Stimulated activated CD8-positive, alpha-beta memory T cell treated with anti-CD3 and anti-CD28 coated beads, Interleukin-12 subunit alpha, Interleukin-12 subunit beta, amount 100 ng/mL, for 24 hours (primary cell): ENCODE results near the gene SHD.
A peak's percentile ranks its signal among the peaks of the same experiment; 100 is the strongest.
"Not testable (repeated sequence)": the region's sequence is repeated elsewhere in the genome, so short reads cannot be mapped to it uniquely, and the experiment has no call there.

Experiments
- DNase-seq: peaks from one replicate; pipeline ENCODE4 v3.0.0-alpha.2; 2020; ENCODE audit errors: extremely low read depth

Gene SHD

DNA sequence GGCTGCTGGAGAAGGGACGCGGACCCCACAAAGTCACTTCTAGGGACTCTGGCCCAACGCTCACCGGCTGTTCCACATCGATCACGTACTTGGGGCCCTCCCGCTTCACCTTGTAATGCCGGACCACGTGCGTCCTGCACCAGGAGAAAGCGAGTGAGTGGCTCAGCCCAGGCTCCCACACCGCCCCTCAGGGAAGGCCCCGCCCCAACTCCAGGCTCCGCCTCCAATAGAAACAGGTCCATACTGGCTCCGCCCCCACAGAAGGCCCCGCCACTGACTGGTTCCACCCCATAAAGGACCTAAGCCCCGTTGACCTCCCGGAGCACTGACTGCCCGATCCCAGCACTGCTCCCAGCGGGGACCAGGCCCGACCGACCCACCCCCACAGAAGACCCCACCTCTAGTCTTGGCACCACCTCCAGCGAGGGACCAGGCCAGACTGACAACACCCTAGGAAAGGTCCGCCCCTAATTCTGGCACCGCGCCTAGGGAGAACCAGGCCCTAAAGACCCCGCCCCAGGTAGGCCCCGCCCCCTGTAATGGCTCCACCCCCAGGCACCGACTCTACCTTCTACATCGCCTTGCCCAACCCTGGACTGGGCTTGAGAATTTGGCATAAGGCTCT, 48.3 kb downstream of the SHD start:
- peak; percentile 55 for DNase-seq

DNA sequence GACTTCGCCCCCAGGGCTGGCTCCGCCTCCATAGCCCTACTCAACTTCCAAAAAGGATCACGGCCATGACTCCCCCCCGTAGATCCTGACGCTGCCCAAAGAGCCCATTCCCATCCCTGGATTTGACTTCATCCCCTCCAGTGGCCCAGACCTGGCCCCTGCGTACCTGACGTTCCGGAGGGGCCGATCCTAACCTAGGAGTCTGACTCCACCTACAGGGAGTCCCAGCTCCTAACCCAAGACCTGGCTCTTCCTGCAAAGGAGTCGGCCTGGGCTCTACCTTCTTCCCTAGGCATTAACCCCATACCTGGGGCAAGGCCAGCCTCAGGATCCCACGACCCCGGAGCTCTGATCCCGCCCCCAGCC, 48.8 kb downstream of the SHD start:
- no peak for DNase-seq

DNA sequence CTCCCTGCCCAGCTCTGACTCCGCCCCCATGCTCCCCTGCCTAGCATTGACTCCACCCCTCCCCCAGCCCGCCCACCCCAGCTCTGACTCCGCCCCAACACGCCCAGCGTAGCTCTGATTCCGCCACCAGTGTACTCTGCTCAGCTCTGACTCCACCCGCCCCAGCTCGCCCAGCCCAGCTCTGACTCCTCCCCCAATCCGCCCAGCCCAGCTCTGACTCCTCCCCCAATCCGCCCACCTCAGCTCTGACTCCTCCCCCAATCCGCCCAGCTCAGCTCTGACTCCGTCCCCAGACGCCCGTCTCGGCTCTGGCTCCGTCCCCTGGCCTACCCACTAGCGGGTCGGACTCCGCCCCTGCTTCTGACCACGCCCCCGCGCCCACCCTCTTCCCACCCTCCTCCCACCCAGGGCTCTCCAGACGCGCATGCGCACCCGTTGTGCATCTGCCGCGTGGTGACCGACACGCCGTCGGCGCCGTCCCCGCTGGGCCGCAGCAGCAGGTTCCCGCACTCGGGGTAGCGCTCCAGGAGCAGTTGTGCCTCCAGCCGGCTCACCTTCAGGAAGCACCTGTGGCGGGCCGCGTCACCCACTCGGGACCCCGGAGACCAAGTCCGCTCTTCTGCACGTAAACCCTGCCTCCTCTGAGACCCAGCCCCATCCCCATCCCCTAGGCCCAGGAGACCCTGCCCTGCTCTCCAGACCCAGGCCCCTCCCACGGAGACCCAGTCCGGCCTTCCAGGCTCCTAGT, 49.4 kb downstream of the SHD start:
- DNase-seq = peak; percentile 94

DNA sequence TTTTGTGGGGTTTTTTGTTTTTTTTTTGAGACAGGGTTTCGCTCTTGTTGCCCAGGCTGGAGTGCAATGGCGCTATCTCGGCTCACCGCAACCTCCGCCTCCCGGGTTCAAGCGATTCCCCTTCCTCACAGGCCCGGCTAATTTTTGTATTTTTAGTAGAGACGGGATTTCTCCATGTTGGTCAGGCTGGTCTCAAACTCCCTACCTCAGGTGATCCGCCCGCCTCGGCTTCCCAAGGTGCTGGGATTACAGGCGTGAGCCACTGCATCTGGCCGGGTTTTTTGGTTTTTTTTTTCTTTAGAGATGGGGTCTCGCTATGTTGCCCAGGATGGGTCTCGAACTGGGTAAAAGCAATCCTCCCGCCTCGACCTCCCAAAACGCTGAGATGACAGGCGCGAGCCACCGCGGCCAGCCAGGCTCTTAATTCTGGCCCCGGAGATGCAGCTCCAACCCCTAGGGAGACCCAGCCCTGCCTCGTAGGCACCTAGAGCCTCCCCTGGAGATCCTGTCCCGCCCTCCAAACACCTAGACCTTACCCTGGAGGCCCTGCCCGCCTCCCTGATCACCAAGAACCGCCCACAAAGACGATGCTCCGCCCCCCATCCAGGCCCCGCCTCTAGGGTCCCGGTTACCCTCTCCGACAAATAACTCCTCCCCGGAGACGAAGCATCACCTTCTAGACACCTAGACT, 50.1 kb downstream of the SHD start:
- DNase-seq = not testable (repeated sequence)

DNA sequence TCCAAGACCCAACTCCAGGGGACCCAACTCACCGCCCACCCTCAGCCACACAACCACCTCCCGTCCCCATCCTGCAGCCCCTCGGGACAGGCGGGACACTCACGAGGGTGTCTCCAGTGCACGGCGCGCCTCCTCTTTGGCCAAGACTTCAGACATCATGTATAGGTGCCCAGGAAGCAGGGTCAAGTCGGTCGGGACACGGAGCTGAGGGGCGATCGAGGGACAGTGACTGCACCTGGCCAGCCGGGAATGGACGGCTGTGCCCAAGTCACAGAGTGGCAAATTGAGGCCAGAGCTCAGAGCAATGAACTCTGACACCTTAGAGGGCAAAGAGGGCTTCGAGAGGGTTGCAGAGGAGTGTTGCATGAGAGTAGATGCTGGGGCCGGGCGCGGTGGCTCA, 50.8 kb downstream of the SHD start:
- DNase-seq = no peak

DNA sequence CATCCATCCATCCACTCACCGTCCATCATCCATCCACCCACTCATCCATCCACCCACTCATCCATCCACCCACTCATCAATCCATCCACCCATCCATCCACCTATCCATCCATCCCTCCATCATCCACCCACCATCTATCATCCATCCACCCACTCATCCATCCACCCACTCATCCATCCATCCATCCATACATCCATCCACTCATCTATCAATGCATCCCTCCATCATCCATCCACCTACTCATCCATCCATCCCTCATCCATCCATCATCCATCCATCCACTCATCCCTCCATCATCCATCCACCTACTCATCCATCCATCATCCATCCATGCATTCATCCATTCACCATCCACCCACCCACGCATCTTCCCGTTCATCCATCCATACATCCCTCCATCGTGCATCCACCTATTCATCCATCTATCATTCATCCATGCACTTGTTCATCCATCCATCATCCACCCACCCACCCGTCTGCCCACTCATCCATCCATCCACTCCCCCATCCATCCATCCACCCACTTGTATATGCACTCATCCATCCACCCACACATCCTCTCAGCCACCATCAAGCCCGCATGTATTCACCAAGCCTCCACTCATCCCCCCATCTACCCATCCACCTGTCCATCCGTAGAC, 56.0 kb downstream of the SHD start:
- no peak for DNase-seq

DNA sequence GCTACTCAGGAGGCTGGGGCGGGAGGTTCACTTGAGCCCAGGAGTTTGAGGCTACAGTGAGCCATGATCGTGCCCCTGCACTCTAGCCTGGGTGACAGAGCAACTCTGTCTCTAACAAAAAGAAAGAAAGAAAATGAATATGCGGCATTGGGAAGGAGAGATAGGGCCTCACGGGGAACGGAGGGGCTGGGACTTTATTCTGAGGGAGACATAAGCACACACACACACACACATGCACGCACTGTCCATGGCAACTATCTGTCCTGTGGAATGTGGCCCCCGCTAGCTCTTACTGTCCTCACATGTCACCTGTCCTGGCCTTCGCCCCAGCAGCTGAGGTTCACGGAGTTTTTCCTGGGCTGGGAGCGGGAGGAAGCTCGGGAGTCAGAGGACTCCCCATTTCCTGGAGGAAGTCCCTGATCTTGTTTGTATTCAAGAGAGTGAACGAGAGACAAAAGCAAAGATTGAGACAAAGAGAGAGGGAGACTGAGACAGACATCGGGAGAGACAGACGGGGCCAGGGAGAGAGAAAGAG, 58.9 kb downstream of the SHD start:
- no peak for DNase-seq

DNA sequence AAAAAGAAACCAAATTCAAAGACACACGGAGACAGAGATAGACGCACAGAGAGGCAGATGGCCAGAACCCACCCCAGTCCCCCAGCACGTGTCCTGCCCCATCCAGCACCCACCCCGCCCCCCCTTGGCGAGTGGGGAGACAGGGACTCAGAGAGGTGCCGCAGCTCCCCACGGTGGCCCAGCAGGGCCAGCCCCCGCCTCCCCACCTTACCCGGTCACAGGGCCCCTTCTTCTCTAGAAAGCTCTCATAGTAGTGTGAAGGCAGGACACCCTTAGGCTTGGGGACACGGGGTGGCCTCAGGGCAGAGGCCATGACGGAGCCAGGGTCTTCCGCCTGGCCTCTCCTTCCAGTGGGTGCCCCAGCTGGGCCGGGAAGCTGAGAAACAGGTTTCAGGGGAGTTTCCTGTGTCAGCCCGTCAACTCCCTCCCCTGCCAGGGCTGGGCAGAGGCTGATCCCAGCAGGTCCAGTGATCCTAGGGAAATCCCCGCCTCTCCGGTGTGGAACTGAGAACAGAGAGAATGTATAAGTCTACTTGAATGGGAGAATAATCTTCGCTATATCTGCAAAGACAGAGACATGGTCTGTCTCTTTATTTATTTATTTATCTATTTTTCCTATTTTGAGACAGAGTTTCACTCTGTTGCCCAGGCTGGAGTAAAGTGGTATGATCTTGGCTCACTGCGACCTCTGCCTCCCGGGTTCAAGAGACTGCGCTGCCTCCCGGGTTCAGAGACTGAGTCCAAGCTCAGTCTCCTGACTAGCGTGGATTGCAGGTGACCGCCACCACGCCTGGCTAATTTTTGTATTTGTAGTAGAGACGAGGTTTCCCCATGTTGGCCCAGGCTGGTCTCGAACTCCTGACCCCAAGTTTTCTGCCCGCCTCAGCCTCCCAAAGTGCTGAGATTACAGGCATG, 59.6 kb downstream of the SHD start, which contains the start of gene STAP2:
STAP2 (minus strand) TSS at position 387 of the 915 bp plus-strand sequence; CDS start at position 313, 74 bp downstream.
- DNase-seq = no peak
